Mesothelial cell of epicardium (in vitro differentiated cells): Measurements from ENCODE around the gene ZNF525. TPM values are rescaled to one million over a fixed set of nuclear protein-coding genes. Genes with fewer than 3 reads are reported as not detected.

Experiments
- DNase-seq, 2 experiments: peaks; one replicate each; pipeline ENCODE4 v3.0.0; 2021; ENCODE audit warnings: low spot score in 2 of 2; ENCODE audit not compliant: unreplicated experiment in 2 of 2
- H3K27ac Mint-ChIP-seq: 2 replicates; pipeline ENCODE4 v1.8.0; 2021; ENCODE audit warnings: mixed read lengths
- H3K27me3 Mint-ChIP-seq: 2 replicates; pipeline ENCODE4 v1.8.0; 2021; ENCODE audit warnings: low read depth, mixed read lengths
- H3K36me3 Mint-ChIP-seq: 2 replicates; pipeline ENCODE4 v1.8.0; 2021; ENCODE audit warnings: mixed read lengths
- H3K4me1 Mint-ChIP-seq: 2 replicates; pipeline ENCODE4 v1.8.0; 2021; ENCODE audit warnings: mixed read lengths
- H3K4me3 Mint-ChIP-seq: 2 replicates; pipeline ENCODE4 v1.8.0; 2021; ENCODE audit warnings: mild to moderate bottlenecking, moderate library complexity, mixed read lengths
- H3K9me3 Mint-ChIP-seq: 2 replicates; pipeline ENCODE4 v1.8.0; 2021; ENCODE audit warnings: mixed read lengths
- total RNA-seq: library from RNA; stranded (reverse); gene quantifications from 3 replicates; pipeline ENCODE4 v1.2.1, GENCODE V29; 2021
- TF ChIP-seq, protein P1 (sequence below): fragments of 200-600 bp; sonication (generic); IDR thresholded peaks from one replicate; pipeline ENCODE4 v1.5.0; 2021; ENCODE audit warnings: antibody characterized with exemption; ENCODE audit not compliant: unreplicated experiment

ZNF525 gene
- total RNA-seq, 1 donor from 2014 or later, result 20.2 TPM

GRCh38 chr19:53374743-53375142, 9.2 kb downstream of the ZNF525 start:
- H3K9me3 Mint-ChIP-seq, result no peaks in the 10 kb centered on the region

DNA sequence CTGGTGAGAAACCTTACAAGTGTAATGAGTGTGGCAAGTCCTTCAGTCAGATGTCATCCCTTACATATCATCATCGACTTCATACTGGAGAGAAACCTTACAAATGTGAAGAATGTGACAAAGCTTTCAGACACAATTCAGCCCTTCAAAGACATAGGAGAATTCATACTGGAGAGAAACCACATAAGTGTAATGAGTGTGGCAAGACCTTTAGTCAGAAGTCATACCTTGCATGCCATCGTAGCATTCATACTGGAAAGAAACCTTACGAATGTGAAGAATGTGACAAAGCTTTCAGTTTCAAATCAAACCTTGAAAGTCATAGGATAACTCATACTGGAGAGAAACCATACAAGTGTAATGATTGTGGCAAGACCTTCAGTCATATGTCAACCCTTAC, 15.9 kb downstream of the ZNF525 start:
- no peak overlapping the region for H3K27ac Mint-ChIP-seq
- H3K36me3 Mint-ChIP-seq, result peaks cover 85% of the 10 kb centered on the region
- H3K4me3 Mint-ChIP-seq, result no peak overlapping the region
- DNase-seq, result no peak
- H3K4me1 Mint-ChIP-seq, result no peaks in the 10 kb centered on the region
- TF ChIP-seq, protein P1, sequence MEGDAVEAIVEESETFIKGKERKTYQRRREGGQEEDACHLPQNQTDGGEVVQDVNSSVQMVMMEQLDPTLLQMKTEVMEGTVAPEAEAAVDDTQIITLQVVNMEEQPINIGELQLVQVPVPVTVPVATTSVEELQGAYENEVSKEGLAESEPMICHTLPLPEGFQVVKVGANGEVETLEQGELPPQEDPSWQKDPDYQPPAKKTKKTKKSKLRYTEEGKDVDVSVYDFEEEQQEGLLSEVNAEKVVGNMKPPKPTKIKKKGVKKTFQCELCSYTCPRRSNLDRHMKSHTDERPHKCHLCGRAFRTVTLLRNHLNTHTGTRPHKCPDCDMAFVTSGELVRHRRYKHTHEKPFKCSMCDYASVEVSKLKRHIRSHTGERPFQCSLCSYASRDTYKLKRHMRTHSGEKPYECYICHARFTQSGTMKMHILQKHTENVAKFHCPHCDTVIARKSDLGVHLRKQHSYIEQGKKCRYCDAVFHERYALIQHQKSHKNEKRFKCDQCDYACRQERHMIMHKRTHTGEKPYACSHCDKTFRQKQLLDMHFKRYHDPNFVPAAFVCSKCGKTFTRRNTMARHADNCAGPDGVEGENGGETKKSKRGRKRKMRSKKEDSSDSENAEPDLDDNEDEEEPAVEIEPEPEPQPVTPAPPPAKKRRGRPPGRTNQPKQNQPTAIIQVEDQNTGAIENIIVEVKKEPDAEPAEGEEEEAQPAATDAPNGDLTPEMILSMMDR, result no peak
- H3K9me3 Mint-ChIP-seq, result peaks cover 57% of the 10 kb centered on the region
- no peaks in the 10 kb centered on the region for H3K27me3 Mint-ChIP-seq

More at GRCh38 chr19:53374743-53375142, 9.2 kb downstream of the ZNF525 start:
- DNase-seq, result no peak
- Mint-ChIP-seq H3K27ac (no peak overlapping the region), H3K36me3 (peaks cover 42% of the 10 kb centered on the region), H3K4me1 (peaks cover 6% of the 10 kb centered on the region), H3K4me3 (no peak overlapping the region), H3K27me3 (no peaks in the 10 kb centered on the region)
- TF ChIP-seq, protein P1, result no peak

DNA sequence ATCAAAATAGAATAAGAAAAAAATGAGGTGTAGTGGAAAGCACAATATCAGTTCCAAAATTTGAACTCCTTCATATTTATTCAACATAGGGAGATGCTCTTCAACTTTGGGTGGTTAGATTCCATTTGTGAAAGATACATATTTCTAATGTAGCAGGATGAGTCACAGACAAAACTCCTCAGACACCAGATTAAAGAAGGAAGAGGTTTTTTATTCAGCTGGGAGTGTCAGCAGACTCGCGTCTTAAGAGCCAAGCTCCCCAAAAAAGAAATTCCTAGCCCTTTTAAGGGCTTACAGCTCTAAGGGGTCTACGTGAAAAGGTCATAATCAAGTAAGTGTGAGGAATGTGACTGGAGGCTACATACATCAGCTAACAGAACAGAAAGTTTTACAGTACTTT, 22.7 kb downstream of the ZNF525 start:
- TF ChIP-seq, protein P1, result no peak
- no peak overlapping the region for H3K27ac Mint-ChIP-seq
- no peak for DNase-seq
- H3K27me3 Mint-ChIP-seq, result no peaks in the 10 kb centered on the region
- no peak overlapping the region for H3K4me3 Mint-ChIP-seq
- peaks cover 47% of the 10 kb centered on the region for H3K36me3 Mint-ChIP-seq
- no peaks in the 10 kb centered on the region for H3K4me1 Mint-ChIP-seq
- H3K9me3 Mint-ChIP-seq, result peaks cover 50% of the 10 kb centered on the region

GRCh38 chr19:53388904-53389303, 23.4 kb downstream of the ZNF525 start:
- Mint-ChIP-seq H3K9me3 (peaks cover 43% of the 10 kb centered on the region), H3K27me3 (no peaks in the 10 kb centered on the region), H3K27ac (no peak overlapping the region), H3K36me3 (peaks cover 40% of the 10 kb centered on the region), H3K4me3 (no peak overlapping the region), H3K4me1 (no peaks in the 10 kb centered on the region)
- TF ChIP-seq, protein P1, result no peak
- no peak for DNase-seq

- H3K27ac Mint-ChIP-seq, result no peak overlapping the region
- peaks cover 38% of the 10 kb centered on the region for H3K36me3 Mint-ChIP-seq
- H3K4me3 Mint-ChIP-seq, result no peak overlapping the region
- no peak for DNase-seq
- peaks cover 41% of the 10 kb centered on the region for H3K9me3 Mint-ChIP-seq
- peaks cover 3% of the 10 kb centered on the region for H3K4me1 Mint-ChIP-seq
- TF ChIP-seq, protein P1, result no peak
- H3K27me3 Mint-ChIP-seq, result no peaks in the 10 kb centered on the region
These were observed 24.1 kb downstream of the ZNF525 start for GRCh38 chr19:53389571-53389970.

GRCh38 chr19:53389978-53390377, 24.5 kb downstream of the ZNF525 start:
- TF ChIP-seq, protein P1, result no peak
- H3K36me3 Mint-ChIP-seq, result peaks cover 34% of the 10 kb centered on the region
- no peaks in the 10 kb centered on the region for H3K27me3 Mint-ChIP-seq
- H3K9me3 Mint-ChIP-seq, result peaks cover 37% of the 10 kb centered on the region
- DNase-seq, result no peak
- H3K4me1 Mint-ChIP-seq, result peaks cover 6% of the 10 kb centered on the region
- H3K4me3 Mint-ChIP-seq, result no peak overlapping the region
- no peak overlapping the region for H3K27ac Mint-ChIP-seq
